NCI-H146 treated with DMSO at 0.1 percent for 48 hours (cell line): ENCODE results near the gene NADSYN1.

Source experiments
- DNase-seq: peaks from one replicate; lab custom pipeline; 2025; ENCODE audit not compliant: unreplicated experiment; lab: John Stamatoyannopoulos, UW

The NADSYN1 gene

GRCh38 chr11:71472941-71473792, 20.2 kb downstream of the NADSYN1 start:
- DNase-seq: no peak

- no peak for DNase-seq
These were observed 20.7 kb downstream of the NADSYN1 start for GRCh38 chr11:71473793-71474080.

GRCh38 chr11:71474141-71474770, 21.3 kb downstream of the NADSYN1 start:
- no peak for DNase-seq

GRCh38 chr11:71474771-71475483, 21.9 kb downstream of the NADSYN1 start:
- no peak for DNase-seq

GRCh38 chr11:71476031-71476430, 23.0 kb downstream of the NADSYN1 start:
- no peak for DNase-seq

GRCh38 chr11:71476926-71477640, 24.1 kb downstream of the NADSYN1 start:
- no peak for DNase-seq

- no peak for DNase-seq
These were observed 24.9 kb downstream of the NADSYN1 start for GRCh38 chr11:71477641-71478527.

GRCh38 chr11:71478528-71478840, 25.5 kb downstream of the NADSYN1 start:
- DNase-seq: no peak

GRCh38 chr11:71481101-71481960, 28.3 kb downstream of the NADSYN1 start:
- DNase-seq: no peak

- no peak for DNase-seq
These were observed 29.2 kb downstream of the NADSYN1 start for GRCh38 chr11:71482216-71482615.

- DNase-seq: no peak
These were observed 29.9 kb downstream of the NADSYN1 start for GRCh38 chr11:71482746-71483364.

GRCh38 chr11:71483692-71484091, 30.7 kb downstream of the NADSYN1 start:
- DNase-seq: no peak

GRCh38 chr11:71484248-71485062, 31.5 kb downstream of the NADSYN1 start:
- DNase-seq: no peak

- no peak for DNase-seq
These were observed 32.0 kb downstream of the NADSYN1 start for GRCh38 chr11:71485063-71485399.

- DNase-seq: no peak
These were observed 32.5 kb downstream of the NADSYN1 start for GRCh38 chr11:71485466-71485865.

GRCh38 chr11:71486320-71486719, 33.3 kb downstream of the NADSYN1 start:
- no peak for DNase-seq

GRCh38 chr11:71488681-71489270, 35.8 kb downstream of the NADSYN1 start:
- DNase-seq: no peak
